GM23338 (cell line): ENCODE measurements around the gene PTGR3.

Experiments used
- CTCF ChIP-seq, 2 experiments: fragments of 200-600 bp in 1 of 2; sonication (generic) in 1 of 2; conservative IDR thresholded peaks; 2 replicates each; pipeline versions ENCODE4 v1.5.1 to v1.6.1; 2016 to 2017; ENCODE audit warnings: antibody characterized with exemption in 2 of 2, low read depth in 2 of 2, mild to moderate bottlenecking in 2 of 2, moderate library complexity in 1 of 2
- TF ChIP-seq, protein P1 (sequence below): IDR thresholded peaks from one replicate; pipeline ENCODE4 v1.6.1; 2018; ENCODE audit warnings: antibody characterized with exemption; ENCODE audit not compliant: unreplicated experiment
- TF ChIP-seq, protein P2 (sequence below): fragments of 250-450 bp; sonication (Bioruptor Pico); IDR thresholded peaks from 2 replicates; pipeline ENCODE4 v1.5.0; 2020; ENCODE audit warnings: mild to moderate bottlenecking, moderate library complexity

DNA sequence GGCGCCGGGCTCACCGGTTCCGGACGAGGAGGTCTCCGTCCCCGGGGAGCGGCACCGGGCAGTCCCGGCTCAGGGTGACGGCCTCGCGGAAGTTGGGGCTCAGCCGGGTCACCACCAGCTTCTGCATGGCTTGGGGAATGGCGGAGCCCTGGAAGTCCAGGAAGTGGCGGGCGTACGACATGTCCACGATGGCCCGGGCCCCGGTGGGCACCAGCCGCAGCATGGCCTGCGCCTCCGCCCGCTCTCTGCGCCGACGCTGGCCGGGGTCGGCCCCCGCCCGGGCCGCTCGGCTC lies 157 bp downstream of the PTGR3 start:
- no peak for TF ChIP-seq CTCF (conservative IDR thresholded peaks at IDR 0.05; ENCODE audit: low read depth in 2 of 2)
- TF ChIP-seq, protein P1, sequence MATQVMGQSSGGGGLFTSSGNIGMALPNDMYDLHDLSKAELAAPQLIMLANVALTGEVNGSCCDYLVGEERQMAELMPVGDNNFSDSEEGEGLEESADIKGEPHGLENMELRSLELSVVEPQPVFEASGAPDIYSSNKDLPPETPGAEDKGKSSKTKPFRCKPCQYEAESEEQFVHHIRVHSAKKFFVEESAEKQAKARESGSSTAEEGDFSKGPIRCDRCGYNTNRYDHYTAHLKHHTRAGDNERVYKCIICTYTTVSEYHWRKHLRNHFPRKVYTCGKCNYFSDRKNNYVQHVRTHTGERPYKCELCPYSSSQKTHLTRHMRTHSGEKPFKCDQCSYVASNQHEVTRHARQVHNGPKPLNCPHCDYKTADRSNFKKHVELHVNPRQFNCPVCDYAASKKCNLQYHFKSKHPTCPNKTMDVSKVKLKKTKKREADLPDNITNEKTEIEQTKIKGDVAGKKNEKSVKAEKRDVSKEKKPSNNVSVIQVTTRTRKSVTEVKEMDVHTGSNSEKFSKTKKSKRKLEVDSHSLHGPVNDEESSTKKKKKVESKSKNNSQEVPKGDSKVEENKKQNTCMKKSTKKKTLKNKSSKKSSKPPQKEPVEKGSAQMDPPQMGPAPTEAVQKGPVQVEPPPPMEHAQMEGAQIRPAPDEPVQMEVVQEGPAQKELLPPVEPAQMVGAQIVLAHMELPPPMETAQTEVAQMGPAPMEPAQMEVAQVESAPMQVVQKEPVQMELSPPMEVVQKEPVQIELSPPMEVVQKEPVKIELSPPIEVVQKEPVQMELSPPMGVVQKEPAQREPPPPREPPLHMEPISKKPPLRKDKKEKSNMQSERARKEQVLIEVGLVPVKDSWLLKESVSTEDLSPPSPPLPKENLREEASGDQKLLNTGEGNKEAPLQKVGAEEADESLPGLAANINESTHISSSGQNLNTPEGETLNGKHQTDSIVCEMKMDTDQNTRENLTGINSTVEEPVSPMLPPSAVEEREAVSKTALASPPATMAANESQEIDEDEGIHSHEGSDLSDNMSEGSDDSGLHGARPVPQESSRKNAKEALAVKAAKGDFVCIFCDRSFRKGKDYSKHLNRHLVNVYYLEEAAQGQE: no peak
- TF ChIP-seq, protein P2, sequence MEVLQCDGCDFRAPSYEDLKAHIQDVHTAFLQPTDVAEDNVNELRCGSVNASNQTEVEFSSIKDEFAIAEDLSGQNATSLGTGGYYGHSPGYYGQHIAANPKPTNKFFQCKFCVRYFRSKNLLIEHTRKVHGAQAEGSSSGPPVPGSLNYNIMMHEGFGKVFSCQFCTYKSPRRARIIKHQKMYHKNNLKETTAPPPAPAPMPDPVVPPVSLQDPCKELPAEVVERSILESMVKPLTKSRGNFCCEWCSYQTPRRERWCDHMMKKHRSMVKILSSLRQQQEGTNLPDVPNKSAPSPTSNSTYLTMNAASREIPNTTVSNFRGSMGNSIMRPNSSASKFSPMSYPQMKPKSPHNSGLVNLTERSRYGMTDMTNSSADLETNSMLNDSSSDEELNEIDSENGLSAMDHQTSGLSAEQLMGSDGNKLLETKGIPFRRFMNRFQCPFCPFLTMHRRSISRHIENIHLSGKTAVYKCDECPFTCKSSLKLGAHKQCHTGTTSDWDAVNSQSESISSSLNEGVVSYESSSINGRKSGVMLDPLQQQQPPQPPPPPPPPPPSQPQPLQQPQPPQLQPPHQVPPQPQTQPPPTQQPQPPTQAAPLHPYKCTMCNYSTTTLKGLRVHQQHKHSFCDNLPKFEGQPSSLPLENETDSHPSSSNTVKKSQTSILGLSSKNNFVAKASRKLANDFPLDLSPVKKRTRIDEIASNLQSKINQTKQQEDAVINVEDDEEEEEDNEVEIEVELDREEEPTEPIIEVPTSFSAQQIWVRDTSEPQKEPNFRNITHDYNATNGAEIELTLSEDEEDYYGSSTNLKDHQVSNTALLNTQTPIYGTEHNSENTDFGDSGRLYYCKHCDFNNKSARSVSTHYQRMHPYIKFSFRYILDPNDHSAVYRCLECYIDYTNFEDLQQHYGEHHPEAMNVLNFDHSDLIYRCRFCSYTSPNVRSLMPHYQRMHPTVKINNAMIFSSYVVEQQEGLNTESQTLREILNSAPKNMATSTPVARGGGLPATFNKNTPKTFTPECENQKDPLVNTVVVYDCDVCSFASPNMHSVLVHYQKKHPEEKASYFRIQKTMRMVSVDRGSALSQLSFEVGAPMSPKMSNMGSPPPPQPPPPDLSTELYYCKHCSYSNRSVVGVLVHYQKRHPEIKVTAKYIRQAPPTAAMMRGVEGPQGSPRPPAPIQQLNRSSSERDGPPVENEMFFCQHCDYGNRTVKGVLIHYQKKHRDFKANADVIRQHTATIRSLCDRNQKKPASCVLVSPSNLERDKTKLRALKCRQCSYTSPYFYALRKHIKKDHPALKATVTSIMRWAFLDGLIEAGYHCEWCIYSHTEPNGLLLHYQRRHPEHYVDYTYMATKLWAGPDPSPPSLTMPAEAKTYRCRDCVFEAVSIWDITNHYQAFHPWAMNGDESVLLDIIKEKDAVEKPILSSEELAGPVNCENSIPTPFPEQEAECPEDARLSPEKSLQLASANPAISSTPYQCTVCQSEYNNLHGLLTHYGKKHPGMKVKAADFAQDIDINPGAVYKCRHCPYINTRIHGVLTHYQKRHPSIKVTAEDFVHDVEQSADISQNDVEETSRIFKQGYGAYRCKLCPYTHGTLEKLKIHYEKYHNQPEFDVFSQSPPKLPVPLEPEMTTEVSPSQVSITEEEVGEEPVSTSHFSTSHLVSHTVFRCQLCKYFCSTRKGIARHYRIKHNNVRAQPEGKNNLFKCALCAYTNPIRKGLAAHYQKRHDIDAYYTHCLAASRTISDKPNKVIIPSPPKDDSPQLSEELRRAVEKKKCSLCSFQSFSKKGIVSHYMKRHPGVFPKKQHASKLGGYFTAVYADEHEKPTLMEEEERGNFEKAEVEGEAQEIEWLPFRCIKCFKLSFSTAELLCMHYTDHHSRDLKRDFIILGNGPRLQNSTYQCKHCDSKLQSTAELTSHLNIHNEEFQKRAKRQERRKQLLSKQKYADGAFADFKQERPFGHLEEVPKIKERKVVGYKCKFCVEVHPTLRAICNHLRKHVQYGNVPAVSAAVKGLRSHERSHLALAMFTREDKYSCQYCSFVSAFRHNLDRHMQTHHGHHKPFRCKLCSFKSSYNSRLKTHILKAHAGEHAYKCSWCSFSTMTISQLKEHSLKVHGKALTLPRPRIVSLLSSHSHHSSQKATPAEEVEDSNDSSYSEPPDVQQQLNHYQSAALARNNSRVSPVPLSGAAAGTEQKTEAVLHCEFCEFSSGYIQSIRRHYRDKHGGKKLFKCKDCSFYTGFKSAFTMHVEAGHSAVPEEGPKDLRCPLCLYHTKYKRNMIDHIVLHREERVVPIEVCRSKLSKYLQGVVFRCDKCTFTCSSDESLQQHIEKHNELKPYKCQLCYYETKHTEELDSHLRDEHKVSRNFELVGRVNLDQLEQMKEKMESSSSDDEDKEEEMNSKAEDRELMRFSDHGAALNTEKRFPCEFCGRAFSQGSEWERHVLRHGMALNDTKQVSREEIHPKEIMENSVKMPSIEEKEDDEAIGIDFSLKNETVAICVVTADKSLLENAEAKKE (CRISPR knock-in tag): no peak
